ENCODE data around the gene ITPK1. TPM values are rescaled to one million over a fixed set of nuclear protein-coding genes. Genes with fewer than 3 reads are reported as not detected.
A peak's percentile ranks its signal among the peaks of the same experiment; 100 is the strongest.

Gene ITPK1
- total RNA-seq, 2 donors from 2014 or later: 77.1 to 118 TPM

- H3K27ac ChIP-seq: peak overlapping the region; percentile 50 to 68
- DNase-seq (ENCODE audit: low spot score): no peak
Measured at GRCh38 chr14:93049315-93049714, 66.4 kb downstream of the ITPK1 start.

GRCh38 chr14:93048843-93049242 lies 66.9 kb downstream of the ITPK1 start:
- H3K9me3 ChIP-seq: no peaks in the 10 kb centered on the region
- TF ChIP-seq POLR2AphosphoS5 (IDR thresholded peaks at IDR 0.05): no peak
- no peak for TF ChIP-seq POLR2A (IDR thresholded peaks at IDR 0.05)
- no peak for TF ChIP-seq CTCF (IDR thresholded peaks at IDR 0.05)
- no peaks in the 10 kb centered on the region for H3K36me3 ChIP-seq
- H3K4me1 ChIP-seq (replicated peaks): peaks cover 24% of the 10 kb centered on the region
- intact Hi-C loops (cut with DNase I): loop anchor here (5.0 kb wide), 1 partner anchor 87 kb away; no protein-coding TSS in a partner anchor
- 95% methylated on average over 2 of the region's 2 CpGs for WGBS
- peak overlapping the region in 1 of 2 donors; percentile 68 for H3K27ac ChIP-seq
- DNase-seq (ENCODE audit: low spot score): no peak
- H3K4me3 ChIP-seq: no peak overlapping the region
- no peaks in the 10 kb centered on the region for H3K27me3 ChIP-seq (replicated peaks; ENCODE audit: insufficient read depth)

More at GRCh38 chr14:93049315-93049714, 66.4 kb downstream of the ITPK1 start:
- TF ChIP-seq POLR2AphosphoS5 (IDR thresholded peaks at IDR 0.05): no peak
- no peak for TF ChIP-seq CTCF (IDR thresholded peaks at IDR 0.05)
- no peak for TF ChIP-seq POLR2A (IDR thresholded peaks at IDR 0.05)
- Histone ChIP-seq H3K9me3 (no peaks in the 10 kb centered on the region), H3K36me3 (no peaks in the 10 kb centered on the region), H3K4me1 (replicated peaks) (peaks cover 20% of the 10 kb centered on the region), H3K4me3 (no peak overlapping the region), H3K27me3 (replicated peaks; ENCODE audit: insufficient read depth) (no peaks in the 10 kb centered on the region)
- intact Hi-C loops (cut with DNase I): loop anchor here (5.0 kb wide), 1 partner anchor 87 kb away; no protein-coding TSS in a partner anchor
- 75% methylated on average over 4 of the region's 4 CpGs for WGBS

GRCh38 chr14:93047661-93048060 lies 68.1 kb downstream of the ITPK1 start:
- Histone ChIP-seq H3K36me3 (no peaks in the 10 kb centered on the region), H3K9me3 (no peaks in the 10 kb centered on the region), H3K4me1 (replicated peaks) (peaks cover 27% of the 10 kb centered on the region), H3K27me3 (replicated peaks; ENCODE audit: insufficient read depth) (no peaks in the 10 kb centered on the region), H3K27ac (no peak overlapping the region), H3K4me3 (no peak overlapping the region)
- TF ChIP-seq POLR2AphosphoS5 (IDR thresholded peaks at IDR 0.05) (no peak), POLR2A (IDR thresholded peaks at IDR 0.05) (no peak), CTCF (IDR thresholded peaks at IDR 0.05) (no peak)
- intact Hi-C loops (cut with DNase I): loop anchor here (5.0 kb wide), 1 partner anchor 85 kb away; no protein-coding TSS in a partner anchor
- DNase-seq (ENCODE audit: low spot score): no peak
- 85% methylated on average over 2 of the region's 2 CpGs for WGBS

- no peak for DNase-seq (ENCODE audit: low spot score)
- TF ChIP-seq POLR2A (IDR thresholded peaks at IDR 0.05) (no peak), CTCF (IDR thresholded peaks at IDR 0.05) (no peak), POLR2AphosphoS5 (IDR thresholded peaks at IDR 0.05) (no peak)
- Histone ChIP-seq H3K27me3 (replicated peaks; ENCODE audit: insufficient read depth) (no peaks in the 10 kb centered on the region), H3K4me1 (replicated peaks) (peaks cover 27% of the 10 kb centered on the region), H3K36me3 (no peaks in the 10 kb centered on the region), H3K9me3 (no peaks in the 10 kb centered on the region), H3K27ac (no peak overlapping the region), H3K4me3 (no peak overlapping the region)
- intact Hi-C loops (cut with DNase I): loop anchor here (5.0 kb wide), 1 partner anchor 85 kb away; no protein-coding TSS in a partner anchor
- 84% methylated on average over 4 of the region's 4 CpGs for WGBS
Measured at GRCh38 chr14:93047157-93047556, 68.6 kb downstream of the ITPK1 start.

- no peaks in the 10 kb centered on the region for H3K36me3 ChIP-seq
- H3K9me3 ChIP-seq: no peaks in the 10 kb centered on the region
- no peak for DNase-seq (ENCODE audit: low spot score)
- no peak overlapping the region for H3K27ac ChIP-seq
- intact Hi-C loops (cut with DNase I): loop anchor here (5.0 kb wide), 1 partner anchor 84 kb away; no protein-coding TSS in a partner anchor
- H3K4me3 ChIP-seq: no peak overlapping the region
- TF ChIP-seq POLR2AphosphoS5 (IDR thresholded peaks at IDR 0.05) (no peak), POLR2A (IDR thresholded peaks at IDR 0.05) (no peak), CTCF (IDR thresholded peaks at IDR 0.05) (no peak)
- peaks cover 26% of the 10 kb centered on the region for H3K4me1 ChIP-seq (replicated peaks)
- WGBS: 91% methylated on average over 7 of the region's 7 CpGs
- H3K27me3 ChIP-seq (replicated peaks; ENCODE audit: insufficient read depth): no peaks in the 10 kb centered on the region
Measured at GRCh38 chr14:93046705-93047050, 69.0 kb downstream of the ITPK1 start.

Data from prostate gland (tissue), 2 donors.